GM12874 (cell line): ENCODE results near the gene MAPK11.

Source experiments
- CTCF ChIP-seq: IDR thresholded peaks from 2 replicates; pipeline ENCODE4 v1.5.1; 2011; ENCODE audit warnings: low read depth, mild to moderate bottlenecking, control low read depth, low read length, moderate library complexity; ENCODE audit not compliant: insufficient read depth

Gene MAPK11

GRCh38 chr22:50269970-50270665, at the start of gene MAPK11:
Gene MAPK11, minus strand, starts transcription at chr22:50270380. Its CDS starts 88 bp downstream, at chr22:50270292.
- no peak for TF ChIP-seq CTCF

GRCh38 chr22:50319503-50319951, 49.3 kb upstream of the MAPK11 start:
- TF ChIP-seq CTCF = no peak

GRCh38 chr22:50318698-50319411, 48.7 kb upstream of the MAPK11 start:
- TF ChIP-seq CTCF = no peak

GRCh38 chr22:50318356-50318697, 48.1 kb upstream of the MAPK11 start:
- no peak for TF ChIP-seq CTCF

GRCh38 chr22:50317674-50318073, 47.5 kb upstream of the MAPK11 start:
- TF ChIP-seq CTCF = no peak

- no peak for TF ChIP-seq CTCF
Observed at GRCh38 chr22:50317178-50317577, 47.0 kb upstream of the MAPK11 start.

- no peak for TF ChIP-seq CTCF
Observed at GRCh38 chr22:50316114-50317065, 46.2 kb upstream of the MAPK11 start.
